DOHH2 (cell line): ENCODE measurements around the gene RAPGEF3.

Experiments
- H3F3A ChIP-seq: fragments of 200-600 bp; sonication (generic), shearing (Covaris generic); 2 replicates; pipeline ENCODE4 v1.6.0; 2016; ENCODE audit warnings: antibody characterized with exemption, mild to moderate bottlenecking; ENCODE audit not compliant: control insufficient read depth, insufficient read depth
- H3K27ac ChIP-seq: fragments of 200-600 bp; sonication (generic); 2 replicates; pipeline ENCODE4 v1.5.1; 2014; ENCODE audit warnings: low read depth, mild to moderate bottlenecking, low read length, moderate library complexity
- H3K27me3 ChIP-seq: fragments of 200-600 bp; sonication (generic); 2 replicates; pipeline ENCODE4 v1.6.1; 2014; ENCODE audit warnings: mild to moderate bottlenecking, low read length, mixed read lengths; ENCODE audit not compliant: control insufficient read depth
- H3K36me3 ChIP-seq: fragments of 200-600 bp; sonication (generic); 2 replicates; pipeline ENCODE4 v1.6.1; 2014; ENCODE audit warnings: mild to moderate bottlenecking, low read length, moderate library complexity, mixed read lengths; ENCODE audit not compliant: control insufficient read depth
- H3K4me1 ChIP-seq: fragments of 200-600 bp; sonication (generic); 2 replicates; pipeline ENCODE4 v1.6.1; 2014; ENCODE audit warnings: mild to moderate bottlenecking, low read length, mixed read lengths; ENCODE audit not compliant: control insufficient read depth
- H3K4me2 ChIP-seq: fragments of 200-600 bp; sonication (generic); 2 replicates; pipeline ENCODE4 v1.6.0; 2014; ENCODE audit warnings: mild to moderate bottlenecking, low read length, moderate library complexity
- H3K4me3 ChIP-seq: fragments of 200-600 bp; sonication (generic); 2 replicates; pipeline ENCODE4 v1.5.1; 2014; ENCODE audit warnings: mild to moderate bottlenecking, low read length, mixed read lengths
- H3K79me2 ChIP-seq: fragments of 200-600 bp; sonication (generic); 2 replicates; pipeline ENCODE4 v1.6.1; 2014; ENCODE audit warnings: mild to moderate bottlenecking, low read length, mixed read lengths; ENCODE audit not compliant: control insufficient read depth
- H3K9me2 ChIP-seq: fragments of 200-600 bp; sonication (generic); replicated peaks from 2 replicates; pipeline ENCODE4 v1.6.1; 2014; ENCODE audit warnings: mild to moderate bottlenecking, low read length, mixed read lengths; ENCODE audit not compliant: control insufficient read depth
- H3K9me3 ChIP-seq: fragments of 200-600 bp; sonication (generic); 2 replicates; pipeline ENCODE4 v1.6.1; 2014; ENCODE audit warnings: antibody characterized with exemption, low read length, mixed read lengths; ENCODE audit not compliant: control insufficient read depth, insufficient read depth
- H4K20me1 ChIP-seq: fragments of 200-600 bp; sonication (generic); 2 replicates; pipeline ENCODE4 v1.6.0; 2014; ENCODE audit warnings: low read depth, mild to moderate bottlenecking, antibody characterized with exemption, low read length, moderate library complexity; ENCODE audit not compliant: control insufficient read depth, insufficient read depth
- CTCF ChIP-seq: fragments of 200-600 bp; sonication (generic); IDR thresholded peaks from one replicate; pipeline ENCODE4 v1.5.1; 2014; ENCODE audit warnings: antibody characterized with exemption, mild to moderate bottlenecking, low read depth, low read length; ENCODE audit not compliant: poor library complexity, severe bottlenecking
- EZH2phosphoT487 ChIP-seq: fragments of 200-600 bp; sonication (generic); IDR thresholded peaks from 2 replicates; pipeline ENCODE4 v1.6.1; 2017; ENCODE audit warnings: borderline replicate concordance, mild to moderate bottlenecking, antibody characterized with exemption, low read length, moderate library complexity, mixed read lengths

The RAPGEF3 gene

DNA sequence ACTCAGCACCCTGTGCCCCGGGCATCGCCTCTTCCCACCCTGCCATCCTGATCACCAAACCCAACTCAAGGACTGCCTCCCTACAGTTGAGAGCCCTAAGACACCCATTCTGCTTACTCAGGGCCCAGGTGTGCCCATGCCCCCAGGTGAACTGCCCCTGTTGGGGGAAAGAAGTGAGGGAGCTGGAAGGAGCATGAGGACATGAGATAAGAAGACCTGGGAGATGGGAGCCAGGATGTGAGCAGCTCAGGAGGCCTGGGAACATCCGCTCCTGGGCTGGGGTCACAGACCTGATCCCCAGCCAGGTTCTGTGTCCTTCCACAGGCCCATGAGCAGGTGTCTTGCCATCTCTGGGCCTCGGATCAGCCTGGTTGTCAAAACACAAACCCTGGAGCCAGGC is 6.6 kb downstream of the RAPGEF3 start:
- Histone ChIP-seq H3K4me2 (no peak overlapping the region), H3K27me3 (peaks cover 18% of the 10 kb centered on the region), H3F3A (no peaks in the 10 kb centered on the region)

DNA sequence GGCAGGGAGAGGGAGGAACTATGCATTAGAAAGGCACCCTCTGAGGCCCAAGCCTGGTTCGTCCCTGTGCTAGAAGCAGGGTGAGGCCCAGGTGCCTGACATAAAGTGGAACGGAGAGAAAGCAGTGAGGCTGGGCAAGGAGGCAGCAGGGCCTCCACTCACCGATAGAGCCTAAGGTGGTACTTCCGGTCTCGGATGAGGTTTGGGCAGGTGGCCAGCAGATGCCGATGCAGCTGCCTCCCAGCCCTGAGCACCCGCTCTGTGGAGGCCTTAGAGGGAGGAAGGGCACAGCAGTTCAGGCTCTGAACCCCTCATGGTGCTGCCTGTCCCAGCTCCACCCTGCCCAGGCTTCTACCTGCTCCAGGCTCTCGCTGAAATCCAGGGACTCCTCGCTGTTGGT is 7.1 kb downstream of the RAPGEF3 start:
- Histone ChIP-seq H3K4me3 (no peak overlapping the region), H3K4me1 (peaks cover 19% of the 10 kb centered on the region), H3K9me2 (no peaks in the 10 kb centered on the region), H3K79me2 (no peaks in the 10 kb centered on the region), H3K9me3 (no peaks in the 10 kb centered on the region), H3K36me3 (no peaks in the 10 kb centered on the region), H3K27ac (no peak overlapping the region), H3K27me3 (peaks cover 20% of the 10 kb centered on the region), H4K20me1 (0 out of 2 replicates have a peak, but pooled peaks cover 5% of the 10 kb centered on the region), H3K4me2 (no peak overlapping the region), H3F3A (no peaks in the 10 kb centered on the region)
- TF ChIP-seq EZH2phosphoT487 (no peak), CTCF (no peak)

More for the DNA sequence above, 6.6 kb downstream of the RAPGEF3 start:
- H4K20me1 ChIP-seq: 0 out of 2 replicates have a peak, but pooled peaks cover 5% of the 10 kb centered on the region
- H3K9me3 ChIP-seq: no peaks in the 10 kb centered on the region
- H3K36me3 ChIP-seq: no peaks in the 10 kb centered on the region
- no peak overlapping the region for H3K27ac ChIP-seq
- H3K79me2 ChIP-seq: no peaks in the 10 kb centered on the region
- no peaks in the 10 kb centered on the region for H3K9me2 ChIP-seq
- no peak for TF ChIP-seq EZH2phosphoT487
- TF ChIP-seq CTCF: no peak
- H3K4me3 ChIP-seq: no peak overlapping the region
- peaks cover 19% of the 10 kb centered on the region for H3K4me1 ChIP-seq

GRCh38 chr12:47750916-47751470 is 7.7 kb downstream of the RAPGEF3 start:
- Histone ChIP-seq H4K20me1 (0 out of 2 replicates have a peak, but pooled peaks cover 5% of the 10 kb centered on the region), H3K9me2 (no peaks in the 10 kb centered on the region), H3K4me3 (no peak overlapping the region), H3K9me3 (no peaks in the 10 kb centered on the region), H3K79me2 (no peaks in the 10 kb centered on the region), H3F3A (no peaks in the 10 kb centered on the region), H3K27me3 (peaks cover 20% of the 10 kb centered on the region), H3K4me1 (peaks cover 19% of the 10 kb centered on the region), H3K36me3 (no peaks in the 10 kb centered on the region), H3K4me2 (no peak overlapping the region), H3K27ac (no peak overlapping the region)
- TF ChIP-seq CTCF (no peak), EZH2phosphoT487 (no peak)
